ENCODE results near the gene PEX14.

PEX14 gene

GRCh38 chr1:10653370-10654125 is 178.8 kb downstream of the PEX14 start:
- DNase-seq = no peak

DNA sequence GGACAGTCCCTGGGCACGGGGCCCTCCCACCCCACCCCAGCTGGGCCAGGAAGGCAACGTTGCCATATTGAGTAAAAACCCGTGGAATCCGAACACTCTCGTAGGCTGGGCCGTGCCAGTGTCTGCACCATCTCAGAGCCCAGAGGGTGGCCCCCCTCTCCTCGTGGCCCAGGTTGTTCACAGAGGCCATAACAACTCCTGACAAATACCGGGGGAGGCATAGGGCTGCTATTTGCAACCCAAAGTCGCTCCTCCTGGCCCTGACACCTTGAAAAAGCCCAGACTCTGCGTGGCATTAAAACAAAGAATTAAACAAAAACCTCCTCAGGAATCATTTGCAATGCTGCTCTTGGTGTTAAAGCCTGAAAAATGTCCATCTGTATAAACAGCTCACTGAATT is 180.3 kb downstream of the PEX14 start:
- DNase-seq = no peak

DNA sequence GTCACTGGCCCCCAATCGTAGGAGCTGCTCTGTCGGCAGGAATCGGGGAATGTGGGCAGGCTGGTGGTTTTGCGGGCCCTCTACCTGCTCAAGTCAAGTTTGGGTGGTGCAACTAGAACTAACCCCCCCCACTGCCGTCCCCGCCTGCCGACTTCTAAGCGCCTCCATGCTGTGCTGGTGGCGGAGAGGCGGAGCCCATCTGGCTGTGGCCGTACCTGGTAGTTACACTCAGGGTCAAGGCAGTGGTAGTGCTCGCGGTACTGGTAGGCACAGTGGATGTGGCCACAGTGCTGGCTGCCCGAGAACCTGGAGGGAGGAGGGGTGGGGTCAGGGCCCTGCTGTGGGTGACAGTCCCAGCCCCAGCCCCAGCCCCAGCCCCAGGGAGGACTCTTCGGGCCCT is 181.7 kb downstream of the PEX14 start:
- DNase-seq = no peak

DNA sequence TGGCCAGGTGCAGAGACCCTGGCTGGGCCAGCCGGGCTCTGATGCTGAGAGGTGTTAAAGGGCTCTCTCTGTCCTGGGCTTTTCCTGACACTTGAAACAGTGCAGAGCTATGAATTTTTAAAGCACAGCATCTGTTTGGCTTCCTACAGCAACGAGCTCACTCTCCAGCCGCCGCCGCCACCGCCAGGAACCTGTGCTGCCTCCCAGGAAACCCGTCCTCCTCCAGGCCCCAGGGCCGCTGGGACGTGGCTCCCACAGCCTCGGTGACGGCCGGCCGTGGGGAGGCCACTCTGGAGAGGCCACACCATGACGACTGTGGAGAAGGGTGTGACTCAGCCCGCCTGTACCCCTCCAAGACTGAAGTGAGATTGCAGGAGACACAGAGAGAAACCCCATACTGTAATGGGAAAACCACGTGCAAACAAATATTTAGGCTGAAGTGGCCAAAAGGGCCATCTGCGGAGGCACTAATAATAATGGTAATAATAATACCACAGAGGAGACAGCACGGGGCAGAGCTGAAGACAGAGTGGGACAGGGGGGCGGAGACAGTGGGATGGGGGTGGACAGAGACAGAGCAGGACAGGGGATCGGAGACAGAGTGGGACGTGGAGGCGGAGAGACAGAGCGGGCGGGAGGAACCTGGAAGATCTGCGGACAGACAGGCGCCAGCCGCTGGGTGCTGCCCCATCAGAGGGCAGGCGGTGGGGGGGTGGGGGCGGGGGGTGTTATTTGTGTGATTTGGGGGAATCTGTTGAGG is 182.5 kb downstream of the PEX14 start:
- DNase-seq = no peak

GRCh38 chr1:10658396-10659066 is 183.8 kb downstream of the PEX14 start:
- DNase-seq = no peak

GRCh38 chr1:10659218-10659617 is 184.5 kb downstream of the PEX14 start:
- no peak for DNase-seq

DNA sequence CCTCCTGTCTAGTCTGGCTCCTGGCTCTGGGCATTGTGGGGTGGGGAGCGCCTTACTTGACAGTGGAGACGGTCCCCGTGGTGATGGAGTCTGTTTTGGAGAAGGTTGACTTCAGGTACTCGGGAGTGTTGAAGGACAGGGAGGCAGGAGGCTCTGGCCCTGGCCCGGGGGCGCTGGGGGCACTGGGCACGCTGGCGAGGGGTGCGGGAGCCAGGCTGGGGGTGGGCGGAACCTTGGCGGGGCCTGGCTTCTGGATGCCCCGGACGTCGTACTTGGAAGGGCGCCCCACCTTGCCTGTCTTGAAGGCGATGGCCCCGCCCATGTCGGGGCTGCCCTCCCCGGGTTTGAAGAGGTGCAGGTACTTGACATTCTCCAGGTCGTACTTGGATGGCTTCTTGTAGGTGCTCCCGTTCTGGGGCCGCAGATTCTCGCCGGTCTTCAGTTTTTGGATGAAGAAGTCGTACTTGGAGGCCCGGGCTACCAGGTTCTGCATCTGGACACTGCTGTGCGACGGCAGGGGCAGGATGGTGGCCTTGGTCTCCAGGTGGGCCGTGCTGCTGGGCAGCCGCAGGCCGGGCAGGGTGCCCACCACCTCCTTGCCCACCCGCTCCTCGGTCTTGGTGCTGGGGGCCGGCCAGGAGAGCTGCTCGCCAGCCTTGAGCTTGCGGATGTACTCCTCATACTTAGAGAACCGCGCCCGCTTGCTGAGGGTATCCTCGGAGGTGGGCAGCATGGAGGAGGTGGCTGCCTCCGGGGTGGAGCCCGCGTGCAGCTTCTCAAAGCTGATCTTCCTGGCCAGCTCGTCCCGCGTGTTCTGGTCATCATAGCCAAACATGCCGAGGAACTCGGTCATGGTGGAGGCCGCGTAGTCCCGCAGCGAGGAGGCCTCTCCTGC is 185.1 kb downstream of the PEX14 start:
- no peak for DNase-seq

DNA sequence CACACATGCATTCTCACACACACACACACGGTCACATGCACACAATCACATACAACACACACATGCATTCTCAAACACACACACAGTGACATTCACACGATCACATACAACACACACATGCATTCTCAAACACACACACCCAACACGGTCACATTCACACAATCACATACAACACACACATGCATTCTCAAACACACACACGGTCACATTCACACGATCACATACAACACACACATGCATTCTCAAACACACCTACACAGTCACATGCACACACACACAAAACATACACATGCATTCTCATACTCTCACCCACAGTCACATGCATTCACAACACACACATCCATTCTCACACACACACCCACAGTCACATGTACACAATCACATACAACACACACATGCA is 186.7 kb downstream of the PEX14 start:
- no peak for DNase-seq

GRCh38 chr1:10662090-10662688 is 187.4 kb downstream of the PEX14 start:
- DNase-seq = no peak

DNA sequence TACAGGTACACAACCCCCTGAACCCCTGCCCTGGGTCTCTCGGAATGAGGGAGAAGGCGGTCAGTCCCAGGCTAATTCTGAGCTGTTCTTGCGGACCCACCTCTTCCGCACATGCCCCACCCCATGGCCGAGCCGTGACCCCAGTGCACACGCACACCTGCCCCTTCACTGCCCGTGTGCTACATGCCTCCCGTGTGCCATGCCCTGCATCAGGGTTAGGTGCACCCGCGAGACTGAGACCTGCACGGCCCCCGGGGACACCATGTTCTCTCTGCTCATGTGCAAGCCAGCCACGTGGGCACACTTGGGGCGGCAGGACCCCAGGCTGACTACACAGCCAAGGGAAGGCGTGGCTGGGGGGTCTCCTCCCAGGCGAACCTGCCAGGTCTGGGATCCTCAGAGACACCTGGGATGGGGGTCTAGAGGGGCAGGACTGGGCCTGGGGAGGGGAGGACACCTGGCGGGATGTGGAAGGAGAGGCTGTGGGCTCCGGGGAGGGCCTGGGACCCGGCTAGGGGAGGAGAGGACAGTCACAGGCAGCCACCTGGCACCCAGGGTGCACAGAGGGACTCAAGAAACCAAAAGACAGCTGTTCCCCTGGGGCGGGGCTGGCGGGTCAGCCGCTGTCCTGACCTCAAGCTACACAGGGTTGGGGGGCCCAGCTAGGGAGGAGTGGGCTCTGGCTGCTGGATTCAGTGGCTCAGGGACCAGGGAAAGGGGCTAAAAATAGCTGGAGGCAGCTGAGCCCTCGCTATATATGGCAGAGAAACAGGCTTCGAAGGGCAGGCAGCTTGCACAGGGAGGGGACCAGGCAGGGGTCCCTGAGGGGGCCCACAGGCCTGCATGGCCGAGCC is 188.3 kb downstream of the PEX14 start:
- DNase-seq = no peak

- no peak for DNase-seq
Observed at GRCh38 chr1:10663678-10664035, 188.9 kb downstream of the PEX14 start.

DNA sequence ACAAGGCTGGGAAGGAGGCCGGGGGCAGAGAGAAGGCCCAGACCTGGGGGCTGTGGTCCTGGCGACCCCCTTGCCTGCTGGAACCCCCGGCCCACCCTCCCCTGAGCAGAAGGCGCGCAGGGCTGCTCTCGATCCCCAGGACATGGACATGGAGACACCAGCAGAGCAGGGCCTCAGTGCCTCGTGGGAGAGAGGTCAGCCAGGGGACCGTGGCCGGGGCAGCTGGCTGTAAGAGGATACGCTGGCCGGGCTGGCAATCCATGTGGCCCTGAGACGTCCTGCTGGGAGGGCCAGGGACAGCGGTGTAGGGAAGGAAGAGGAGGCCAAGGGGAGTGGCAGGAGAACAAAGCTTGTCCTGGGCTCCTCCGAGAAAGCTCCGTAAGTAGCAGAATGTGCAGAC is 189.5 kb downstream of the PEX14 start:
- DNase-seq = no peak

DNA sequence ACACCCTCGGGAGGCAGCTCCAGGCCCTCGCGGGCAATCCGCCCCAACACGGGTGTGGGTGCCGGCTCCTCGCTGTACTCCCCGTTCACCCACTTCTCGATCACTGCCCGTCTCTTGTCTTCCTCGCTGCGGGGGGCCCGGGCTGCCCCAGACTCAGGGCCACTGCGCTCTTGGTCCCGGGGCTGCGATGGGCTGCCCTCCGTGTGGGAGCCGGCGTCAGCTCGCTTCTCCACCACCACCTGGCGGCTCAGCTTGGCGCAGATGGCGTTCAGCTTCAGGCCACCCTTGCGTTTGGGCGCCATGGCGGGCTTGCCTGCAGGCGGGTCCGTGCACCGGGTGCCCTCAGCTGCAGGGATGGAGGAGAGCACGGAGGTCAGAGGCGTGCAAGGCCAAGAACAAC is 190.5 kb downstream of the PEX14 start:
- DNase-seq = no peak

GRCh38 chr1:10665930-10666850 is 191.4 kb downstream of the PEX14 start:
- DNase-seq = no peak

GRCh38 chr1:10667861-10668761 is 193.4 kb downstream of the PEX14 start:
- DNase-seq = no peak

- DNase-seq = no peak
Observed at GRCh38 chr1:10669570-10669969, 194.8 kb downstream of the PEX14 start.

DNA sequence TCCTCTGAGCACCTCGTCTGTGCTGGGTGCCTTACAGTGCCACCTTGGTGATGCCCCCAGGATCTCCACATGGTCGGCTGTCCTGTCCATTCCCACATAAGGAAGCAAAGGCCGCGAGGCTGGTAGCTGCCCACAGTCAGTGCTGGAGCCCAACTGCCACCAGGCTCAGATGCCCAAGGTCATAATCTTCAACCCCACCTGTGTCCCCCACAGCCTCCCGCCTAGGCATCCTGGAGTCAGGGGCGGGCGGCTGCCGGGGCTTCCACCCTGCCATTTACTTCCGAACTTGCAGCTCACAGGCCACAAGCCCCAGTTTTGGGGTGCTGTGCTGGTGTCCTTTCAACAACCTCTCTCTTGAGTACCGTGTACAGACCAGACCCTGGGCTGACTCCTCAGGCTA is 195.4 kb downstream of the PEX14 start:
- DNase-seq = no peak

- DNase-seq = no peak
Observed at GRCh38 chr1:10671090-10671489, 196.3 kb downstream of the PEX14 start.

DNA sequence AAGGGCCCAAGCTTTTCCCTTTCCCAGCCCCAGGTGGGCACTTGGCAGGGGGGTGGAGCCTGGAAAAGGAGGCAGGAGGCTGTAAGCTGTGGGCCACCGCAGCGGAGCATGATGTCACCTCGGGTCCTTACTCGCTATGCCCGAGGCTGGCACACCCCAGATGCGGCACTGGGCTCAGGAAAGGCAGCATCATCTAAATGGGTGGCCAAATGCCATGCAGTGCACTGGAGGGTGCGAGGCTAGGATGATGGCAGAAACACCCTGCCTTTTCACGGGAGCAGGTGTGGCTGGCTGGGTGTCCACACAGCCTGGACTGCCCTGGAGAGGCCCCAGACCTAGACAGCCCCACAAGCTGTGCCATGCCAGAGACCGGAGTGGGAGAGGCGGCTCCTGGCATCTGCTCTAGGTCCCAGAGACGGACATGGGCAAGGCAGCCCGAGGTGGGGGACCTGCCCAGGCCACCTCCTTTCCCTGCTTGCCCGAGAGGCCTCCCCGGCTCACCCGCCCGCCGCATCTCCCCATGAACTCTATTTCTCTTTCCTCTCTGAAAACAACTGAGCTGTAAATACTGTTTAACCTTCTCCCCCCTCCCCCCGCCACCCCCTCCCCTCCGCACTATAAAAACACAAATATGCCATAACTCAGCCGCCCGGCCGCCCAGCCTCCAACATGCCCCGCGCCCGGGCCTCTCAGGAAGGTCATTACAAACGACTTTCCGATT is 197.0 kb downstream of the PEX14 start:
- no peak for DNase-seq

Measured in NCI-H774 (cell line).